Karpas-422 (cell line): ENCODE results near the gene PLA2G4D. TPM values are rescaled to one million over a fixed set of nuclear protein-coding genes. Genes with fewer than 3 reads are reported as not detected.

Experiments used
- DNase-seq: peaks from one replicate; pipeline ENCODE4 v3.0.0-alpha.2; 2015
- H2AFZ ChIP-seq: fragments of 200-600 bp; sonication (generic); 2 replicates; pipeline ENCODE4 v1.6.1; 2014; ENCODE audit warnings: antibody characterized with exemption, low read length, mixed read lengths
- H3K27ac ChIP-seq: fragments of 200-600 bp; sonication (generic); 2 replicates; pipeline ENCODE4 v1.5.1; 2014; ENCODE audit warnings: mild to moderate bottlenecking, low read length, moderate library complexity
- H3K27me3 ChIP-seq: fragments of 200-600 bp; sonication (generic); 2 replicates; pipeline ENCODE4 v1.6.1; 2014; ENCODE audit warnings: low read length, mixed read lengths
- H3K36me3 ChIP-seq: fragments of 200-600 bp; sonication (generic); 2 replicates; pipeline ENCODE4 v1.6.1; 2014; ENCODE audit warnings: low read length, mixed read lengths; ENCODE audit not compliant: insufficient read depth
- H3K4me1 ChIP-seq: fragments of 200-600 bp; sonication (generic); 2 replicates; pipeline ENCODE4 v1.6.1; 2014; ENCODE audit warnings: mild to moderate bottlenecking, low read length, mixed read lengths
- H3K4me2 ChIP-seq: fragments of 200-600 bp; sonication (generic); 2 replicates; pipeline ENCODE4 v1.6.1; 2014; ENCODE audit warnings: low read length, low read depth, mild to moderate bottlenecking; ENCODE audit not compliant: poor library complexity, severe bottlenecking
- H3K4me3 ChIP-seq: fragments of 200-600 bp; sonication (generic); 2 replicates; pipeline ENCODE4 v1.5.1; 2014; ENCODE audit warnings: mild to moderate bottlenecking, antibody characterized with exemption, low read length, mixed read lengths
- H3K79me2 ChIP-seq: fragments of 200-600 bp; sonication (generic); 2 replicates; pipeline ENCODE4 v1.6.1; 2014; ENCODE audit warnings: mild to moderate bottlenecking, low read length, mixed read lengths
- H3K9ac ChIP-seq: fragments of 200-600 bp; sonication (generic); 2 replicates; pipeline ENCODE4 v1.6.0; 2014; ENCODE audit warnings: low read length
- H3K9me2 ChIP-seq: fragments of 200-600 bp; sonication (generic), shearing (Covaris generic); replicated peaks from 2 replicates; pipeline ENCODE4 v1.6.0; 2014; ENCODE audit warnings: mild to moderate bottlenecking, low read length, moderate library complexity; ENCODE audit not compliant: insufficient read depth
- H3K9me3 ChIP-seq: fragments of 300-700, 200-600 bp; sonication (generic); 2 replicates; pipeline ENCODE4 v1.6.1; 2014; ENCODE audit warnings: low read length, mixed read lengths
- H4K20me1 ChIP-seq: fragments of 200-600 bp; sonication (generic); 2 replicates; pipeline ENCODE4 v1.6.1; 2014; ENCODE audit warnings: mild to moderate bottlenecking, antibody characterized with exemption, low read length, low read depth; ENCODE audit not compliant: insufficient read depth
- total RNA-seq: library from RNA; depleted of rRNA; stranded (reverse); fragments of >200 nt; shearing (Covaris generic); gene quantifications from 2 replicates; pipeline ENCODE4 v1.2.3, GENCODE V29; 2014; ENCODE audit warnings: low replicate concordance; rRNA removed

Gene PLA2G4D
- total RNA-seq, result not detected in 2 replicates

- H3K4me2 ChIP-seq, result no peak within 1 kb of the TSS
These were observed at the start of gene PLA2G4D for GRCh38 chr15:42094512-42094963. Gene PLA2G4D (minus strand): TSS chr15:42094562. CDS start chr15:42094459, 103 bp downstream.

GRCh38 chr15:42143356-42143755 lies 49.0 kb upstream of the PLA2G4D start:
- no peak overlapping the region for H3K27ac ChIP-seq
- H3K79me2 ChIP-seq, result no peaks in the 10 kb centered on the region
- H4K20me1 ChIP-seq, result no peaks in the 10 kb centered on the region
- DNase-seq, result no peak
- no peaks in the 10 kb centered on the region for H3K9me3 ChIP-seq
- H2AFZ ChIP-seq, result no peak overlapping the region
- no peaks in the 10 kb centered on the region for H3K36me3 ChIP-seq
- no peaks in the 10 kb centered on the region for H3K9me2 ChIP-seq
- H3K4me1 ChIP-seq, result no peaks in the 10 kb centered on the region
- H3K27me3 ChIP-seq, result no peaks in the 10 kb centered on the region
- H3K4me3 ChIP-seq, result no peak overlapping the region
- H3K4me2 ChIP-seq, result no peak overlapping the region
- no peak overlapping the region for H3K9ac ChIP-seq

More at GRCh38 chr15:42094512-42094963, at the start of gene PLA2G4D:
- no peak within 1 kb of the TSS for H3K27ac ChIP-seq
- H3K9ac ChIP-seq, result no peak within 1 kb of the TSS
- H3K27me3 ChIP-seq, result no peaks in the 10 kb centered on the region
- DNase-seq, result no peak
- no peaks in the 10 kb centered on the region for H3K36me3 ChIP-seq
- no peaks in the 10 kb centered on the region for H3K79me2 ChIP-seq
- H4K20me1 ChIP-seq, result no peaks in the 10 kb centered on the region
- no peak within 1 kb of the TSS for H2AFZ ChIP-seq
- H3K9me2 ChIP-seq, result no peaks in the 10 kb centered on the region
- peaks cover 12% of the 10 kb centered on the region for H3K4me1 ChIP-seq
- no peak within 1 kb of the TSS for H3K4me3 ChIP-seq
- no peaks in the 10 kb centered on the region for H3K9me3 ChIP-seq

DNA sequence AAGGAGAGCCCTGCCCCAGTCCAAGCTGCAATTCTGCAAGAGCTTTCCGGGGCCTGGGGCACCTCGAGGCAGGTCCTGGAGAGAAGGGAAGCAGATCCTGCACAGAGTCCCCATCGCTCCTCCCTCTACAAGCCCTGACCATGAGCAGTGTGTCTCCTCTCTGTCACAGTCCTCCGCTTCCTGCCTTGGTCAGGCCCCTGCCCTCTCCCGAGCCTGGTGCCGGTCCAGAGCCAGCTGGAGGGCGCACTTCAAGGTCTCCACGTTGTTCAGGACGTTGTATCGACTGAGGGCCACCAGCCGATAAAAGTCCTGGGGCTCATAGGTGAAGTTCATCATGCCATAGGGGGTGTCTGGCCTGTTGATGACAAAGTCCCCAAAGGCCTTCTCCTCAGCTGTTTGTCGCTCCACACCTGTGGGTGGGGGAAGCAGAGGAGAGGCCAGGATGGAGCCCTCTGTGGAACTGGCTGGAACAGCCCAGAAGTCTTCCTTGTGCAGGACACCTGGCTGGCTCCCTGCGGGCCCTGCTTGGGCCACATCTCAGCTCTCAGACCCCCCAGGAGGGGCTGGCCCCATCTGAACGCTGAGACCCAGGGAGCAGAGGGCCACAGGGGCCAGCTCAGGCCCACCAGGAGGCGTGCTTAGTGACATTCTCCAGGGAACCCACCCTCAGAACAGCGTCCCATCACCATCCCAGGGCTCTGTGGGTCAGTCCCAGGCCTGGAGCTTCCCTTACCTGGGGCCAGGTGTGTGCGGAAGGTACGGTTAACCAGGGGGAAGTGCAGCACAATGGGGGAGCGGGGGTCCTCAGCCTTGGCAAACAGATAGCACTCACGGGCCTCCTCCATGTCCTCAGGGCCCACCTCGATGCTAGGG lies 47.7 kb upstream of the PLA2G4D start:
- DNase-seq, result no peak
- Histone ChIP-seq H3K4me1 (no peaks in the 10 kb centered on the region), H4K20me1 (no peaks in the 10 kb centered on the region), H3K4me3 (no peak overlapping the region), H3K9ac (no peak overlapping the region), H3K79me2 (no peaks in the 10 kb centered on the region), H3K36me3 (no peaks in the 10 kb centered on the region), H3K9me3 (no peaks in the 10 kb centered on the region), H3K27me3 (no peaks in the 10 kb centered on the region), H2AFZ (no peak overlapping the region), H3K4me2 (no peak overlapping the region), H3K27ac (no peak overlapping the region), H3K9me2 (no peaks in the 10 kb centered on the region)

DNA sequence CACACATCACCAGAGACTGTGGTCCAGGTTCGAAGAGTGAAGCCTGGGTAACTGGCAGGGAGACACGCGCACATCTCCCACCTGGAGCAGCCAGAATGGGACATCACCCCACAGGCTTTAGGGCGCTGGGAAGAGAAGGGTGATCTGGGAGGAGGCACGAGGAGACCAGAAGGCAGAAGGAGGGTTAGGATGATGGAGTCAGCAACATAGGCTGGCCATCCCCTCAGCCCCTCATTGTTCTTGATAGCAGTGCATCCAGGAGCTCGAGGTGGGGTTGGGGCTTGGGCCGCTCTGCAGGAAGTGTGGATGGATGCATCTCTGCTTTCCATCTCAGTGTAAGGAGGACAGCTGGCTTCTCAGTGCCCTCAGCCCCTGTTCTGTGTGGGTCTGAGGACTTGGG lies 46.9 kb upstream of the PLA2G4D start:
- Histone ChIP-seq H3K27ac (no peak overlapping the region), H3K9me2 (no peaks in the 10 kb centered on the region), H2AFZ (no peak overlapping the region), H3K4me2 (no peak overlapping the region), H3K4me3 (no peak overlapping the region), H3K27me3 (no peaks in the 10 kb centered on the region), H3K4me1 (no peaks in the 10 kb centered on the region), H3K9me3 (no peaks in the 10 kb centered on the region), H3K9ac (no peak overlapping the region), H3K36me3 (no peaks in the 10 kb centered on the region), H4K20me1 (no peaks in the 10 kb centered on the region), H3K79me2 (no peaks in the 10 kb centered on the region)
- no peak for DNase-seq

- no peaks in the 10 kb centered on the region for H3K9me3 ChIP-seq
- no peaks in the 10 kb centered on the region for H3K79me2 ChIP-seq
- no peaks in the 10 kb centered on the region for H3K4me1 ChIP-seq
- no peak overlapping the region for H3K9ac ChIP-seq
- no peak for DNase-seq
- no peak overlapping the region for H3K27ac ChIP-seq
- H3K36me3 ChIP-seq, result no peaks in the 10 kb centered on the region
- no peak overlapping the region for H3K4me3 ChIP-seq
- no peak overlapping the region for H3K4me2 ChIP-seq
- H3K9me2 ChIP-seq, result no peaks in the 10 kb centered on the region
- H2AFZ ChIP-seq, result no peak overlapping the region
- H3K27me3 ChIP-seq, result no peaks in the 10 kb centered on the region
- no peaks in the 10 kb centered on the region for H4K20me1 ChIP-seq
These were observed 46.2 kb upstream of the PLA2G4D start for GRCh38 chr15:42140383-42141070.

DNA sequence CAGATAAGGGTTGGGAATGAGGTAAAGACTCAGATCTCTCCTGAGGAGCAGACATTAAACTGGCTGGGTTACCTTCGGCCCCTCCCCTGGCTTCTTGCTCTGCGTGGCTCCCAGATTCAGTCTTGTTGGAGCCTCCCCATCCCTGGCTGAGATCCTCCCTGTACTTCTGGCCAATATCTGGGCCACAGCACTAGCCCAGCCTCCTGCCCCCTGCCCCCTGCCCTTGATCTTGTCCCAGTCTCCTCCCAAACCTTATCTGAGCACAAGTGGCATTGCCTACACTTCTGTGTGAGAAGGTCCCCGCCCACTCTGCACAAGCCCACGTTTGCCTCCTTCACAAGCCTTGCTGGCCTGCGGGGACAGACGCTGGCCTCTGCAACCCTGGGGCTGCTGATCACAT lies 45.2 kb upstream of the PLA2G4D start:
- no peaks in the 10 kb centered on the region for H3K9me2 ChIP-seq
- no peaks in the 10 kb centered on the region for H4K20me1 ChIP-seq
- no peak overlapping the region for H2AFZ ChIP-seq
- no peaks in the 10 kb centered on the region for H3K36me3 ChIP-seq
- H3K27me3 ChIP-seq, result no peaks in the 10 kb centered on the region
- H3K79me2 ChIP-seq, result no peaks in the 10 kb centered on the region
- H3K9me3 ChIP-seq, result no peaks in the 10 kb centered on the region
- no peak overlapping the region for H3K9ac ChIP-seq
- DNase-seq, result no peak
- H3K4me2 ChIP-seq, result no peak overlapping the region
- no peak overlapping the region for H3K4me3 ChIP-seq
- H3K4me1 ChIP-seq, result no peaks in the 10 kb centered on the region
- no peak overlapping the region for H3K27ac ChIP-seq

- Histone ChIP-seq H3K27ac (no peak overlapping the region), H3K4me2 (no peak overlapping the region), H3K27me3 (no peaks in the 10 kb centered on the region), H3K79me2 (no peaks in the 10 kb centered on the region), H2AFZ (no peak overlapping the region), H3K36me3 (no peaks in the 10 kb centered on the region), H3K4me3 (no peak overlapping the region), H3K4me1 (peaks cover 4% of the 10 kb centered on the region), H3K9ac (no peak overlapping the region), H3K9me3 (no peaks in the 10 kb centered on the region), H4K20me1 (no peaks in the 10 kb centered on the region), H3K9me2 (no peaks in the 10 kb centered on the region)
- no peak for DNase-seq
These were observed 44.6 kb upstream of the PLA2G4D start for GRCh38 chr15:42138968-42139386.

GRCh38 chr15:42138411-42138810 lies 44.0 kb upstream of the PLA2G4D start:
- DNase-seq, result no peak
- Histone ChIP-seq H3K27me3 (no peaks in the 10 kb centered on the region), H3K36me3 (no peaks in the 10 kb centered on the region), H3K9me3 (no peaks in the 10 kb centered on the region), H4K20me1 (no peaks in the 10 kb centered on the region), H3K4me1 (peaks cover 9% of the 10 kb centered on the region), H3K4me3 (no peak overlapping the region), H2AFZ (no peak overlapping the region), H3K4me2 (no peak overlapping the region), H3K9ac (no peak overlapping the region), H3K27ac (no peak overlapping the region), H3K9me2 (no peaks in the 10 kb centered on the region), H3K79me2 (no peaks in the 10 kb centered on the region)
